EL (cell line): ENCODE measurements around the gene RLIM.
"Not testable (repeated sequence)": the region's sequence is repeated elsewhere in the genome, so short reads cannot be mapped to it uniquely, and the experiment has no call there.

Source experiments
- DNase-seq: peaks from one replicate; pipeline ENCODE4 v3.0.0-alpha.2; 2016

RLIM gene

DNA sequence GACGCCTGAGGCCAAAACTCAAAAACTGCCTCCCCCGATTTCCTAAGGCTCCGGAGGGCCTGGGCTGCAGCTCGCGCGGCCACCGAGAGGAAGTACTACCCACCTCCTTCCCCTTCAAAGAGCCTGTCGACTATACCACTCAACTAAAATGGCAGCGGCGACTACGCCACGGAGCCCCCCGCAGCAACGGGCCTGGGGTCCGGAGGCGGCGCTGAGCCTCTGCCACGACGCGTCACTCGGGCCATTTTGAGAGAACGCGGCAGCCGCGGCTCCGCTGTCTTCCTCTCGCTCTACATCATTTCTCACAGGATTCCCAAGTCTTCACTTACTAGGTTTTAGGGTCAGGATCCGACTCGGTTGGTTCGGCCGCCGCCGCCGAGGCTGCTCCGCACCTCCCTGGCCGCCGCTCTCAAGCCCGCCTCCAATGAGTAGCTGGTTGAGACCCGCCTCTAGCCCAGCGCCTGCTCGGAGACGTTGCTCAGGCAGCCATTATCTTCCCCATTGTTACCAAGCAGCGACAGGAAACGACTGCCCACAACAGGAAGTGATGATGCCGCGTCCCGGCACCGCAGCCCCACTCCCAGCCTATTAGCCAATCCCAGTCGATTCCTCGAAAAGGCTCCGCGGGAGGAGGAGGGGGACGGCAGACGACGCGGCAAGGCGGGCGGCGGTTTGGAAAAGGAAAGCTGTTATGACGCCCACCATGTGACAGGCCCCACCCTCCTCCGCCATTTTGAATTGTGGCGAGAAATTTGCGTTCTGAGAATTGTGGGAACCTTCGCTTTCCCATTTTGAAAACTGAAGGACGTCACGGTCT lies at the start of gene RLIM:
Gene RLIM, minus strand, starts transcription at position 532 of the 817 bp plus-strand sequence. CDS start 18,647 bp downstream, outside the sequence.
- peak; percentile 94 for DNase-seq

GRCh38 chrX:74656079-74656745 lies 41.8 kb upstream of the RLIM start:
- peak; percentile 64 for DNase-seq

DNA sequence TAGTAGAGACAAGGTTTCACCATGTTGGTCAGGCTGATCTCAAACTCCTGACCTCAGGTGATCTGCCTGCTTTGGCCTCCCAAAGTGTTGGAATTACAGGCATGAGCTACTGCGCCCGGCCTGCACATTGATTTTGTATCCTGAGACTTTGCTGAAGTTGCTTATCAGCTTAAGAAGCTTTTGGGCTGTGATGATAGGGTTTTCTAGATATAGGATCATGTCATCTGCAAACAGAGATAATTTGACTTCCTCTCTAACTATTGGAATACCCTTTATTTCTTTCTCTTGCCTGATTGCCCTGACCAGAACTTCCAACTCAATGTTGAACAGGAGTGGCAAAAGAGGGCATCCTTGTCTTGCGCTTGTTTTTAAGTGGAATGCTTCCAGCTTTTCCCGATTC lies 40.5 kb upstream of the RLIM start:
- not testable (repeated sequence) for DNase-seq

GRCh38 chrX:74636749-74637314 lies 22.4 kb upstream of the RLIM start:
- DNase-seq, result no peak

DNA sequence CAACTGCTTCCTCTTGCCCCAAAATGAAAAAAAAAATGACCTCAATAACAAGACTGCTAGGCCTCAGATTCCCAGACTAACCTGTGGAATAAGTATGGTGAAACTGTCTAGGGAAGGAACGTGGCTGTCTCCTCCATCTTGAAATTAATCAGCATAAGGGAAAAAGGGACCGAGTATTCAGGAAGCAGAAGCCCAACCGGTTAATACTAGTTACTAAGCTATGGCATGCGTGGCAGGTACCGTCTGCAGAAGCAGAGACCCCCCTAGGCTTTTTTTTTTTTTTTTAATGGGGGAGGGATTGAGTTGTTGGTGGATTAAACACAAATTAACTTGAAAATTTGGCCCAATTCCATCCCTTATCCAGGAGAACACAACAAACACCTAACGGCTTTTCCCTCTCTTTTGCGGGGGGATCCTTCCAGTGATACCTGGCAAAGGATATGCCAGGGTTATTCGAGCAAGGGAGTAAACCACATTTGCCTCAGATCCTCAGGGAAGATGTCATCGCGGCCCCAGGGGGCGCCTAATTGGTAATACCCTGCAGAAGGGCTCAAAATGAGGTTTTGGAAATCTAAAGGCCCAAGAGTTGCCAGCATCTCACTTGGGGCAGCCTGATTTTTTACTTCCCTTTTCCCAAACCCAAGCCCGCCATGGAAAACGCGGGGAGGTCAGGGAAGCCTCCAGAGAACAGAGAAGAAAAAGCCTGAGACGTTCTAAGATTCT lies 893 bp downstream of the RLIM start:
- DNase-seq, result peak; percentile 34

DNA sequence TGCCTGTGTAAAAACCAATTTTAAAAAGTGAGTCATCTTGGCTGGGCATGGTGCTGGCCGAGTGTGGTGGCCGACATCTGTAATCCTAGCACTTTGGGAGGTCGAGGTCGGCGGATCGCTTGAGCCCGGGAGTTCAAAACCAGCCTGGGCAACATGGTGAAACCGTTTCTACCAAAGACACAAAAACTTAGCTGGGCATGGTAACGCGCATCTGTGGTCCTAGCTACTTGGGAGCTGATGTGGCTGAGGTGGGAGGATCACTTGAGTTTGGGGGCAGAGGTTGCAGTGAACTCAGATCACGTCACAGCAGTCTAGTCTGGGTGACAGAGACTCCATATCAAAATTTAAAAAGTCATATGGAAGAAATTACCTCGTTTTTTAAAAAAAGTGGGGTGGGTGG lies 7.6 kb downstream of the RLIM start:
- DNase-seq, result no peak

DNA sequence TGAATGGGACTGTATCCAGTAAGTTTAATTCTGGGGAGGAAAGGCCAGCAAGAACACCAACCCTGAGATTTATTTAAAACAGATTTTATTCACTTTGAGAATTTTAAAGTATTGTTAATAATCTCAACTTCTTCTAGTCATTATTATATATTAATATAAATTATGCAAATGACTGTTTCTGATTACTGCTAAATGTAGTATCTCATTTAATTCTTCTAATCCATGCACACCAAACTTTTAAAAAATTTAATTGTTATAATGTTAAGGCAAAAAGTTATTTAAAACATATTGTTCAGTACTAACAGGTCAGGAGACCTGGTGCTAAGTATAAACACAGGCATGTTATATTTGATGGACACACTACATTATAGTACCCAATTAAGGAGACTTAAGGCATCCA lies 8.1 kb downstream of the RLIM start:
- DNase-seq, result no peak

- DNase-seq, result no peak
Measured at GRCh38 chrX:74603040-74603439, 11.4 kb downstream of the RLIM start.

GRCh38 chrX:74602142-74602541 lies 12.3 kb downstream of the RLIM start:
- DNase-seq, result no peak

DNA sequence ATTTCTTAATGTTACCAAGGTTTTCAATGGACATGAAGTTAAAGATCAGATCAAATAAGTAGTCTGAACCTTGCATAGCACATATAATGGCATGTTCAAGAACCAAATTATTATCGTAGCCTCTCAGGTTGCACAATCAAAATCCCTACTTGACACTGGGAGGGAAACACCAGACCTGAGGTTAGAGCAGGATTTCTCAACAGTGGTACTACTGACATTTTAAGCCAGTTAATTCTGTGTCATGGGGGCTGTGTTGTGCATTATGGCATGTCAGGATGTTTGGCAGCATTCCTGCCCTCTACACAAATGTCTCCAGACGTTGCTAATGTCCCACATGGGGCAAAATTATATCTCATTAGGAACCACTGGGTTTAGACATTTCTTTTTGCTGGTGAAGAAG lies 20.8 kb downstream of the RLIM start:
- DNase-seq, result no peak

GRCh38 chrX:74585766-74586165 lies 28.7 kb downstream of the RLIM start:
- no peak for DNase-seq

DNA sequence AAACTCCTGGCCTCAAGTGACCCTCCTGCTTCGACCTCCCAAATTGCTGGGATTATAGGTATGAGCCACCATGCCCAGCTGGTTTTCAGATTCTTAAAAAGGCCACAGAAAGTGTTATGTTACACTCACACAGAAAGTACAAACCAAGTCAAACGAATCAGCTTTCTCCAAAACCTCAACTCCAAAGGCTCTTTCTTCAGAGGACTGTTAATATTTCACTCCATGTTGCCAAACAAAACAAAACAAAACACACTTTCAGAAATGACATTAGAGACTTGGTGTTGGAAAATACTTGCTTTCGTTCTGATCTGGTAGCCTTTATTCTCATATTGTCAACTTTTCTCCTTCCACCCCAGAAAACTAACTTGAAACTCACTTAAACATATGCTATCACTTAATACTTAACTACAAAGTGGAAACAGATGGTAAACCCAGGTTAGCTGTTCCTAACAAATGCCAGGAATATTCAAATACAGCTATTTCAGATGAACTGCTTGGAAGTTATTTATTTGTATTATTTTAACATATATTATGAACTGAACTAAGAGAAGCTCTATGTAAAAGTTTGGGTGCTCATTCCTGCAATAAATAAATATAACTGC lies 34.7 kb downstream of the RLIM start:
- DNase-seq, result no peak

DNA sequence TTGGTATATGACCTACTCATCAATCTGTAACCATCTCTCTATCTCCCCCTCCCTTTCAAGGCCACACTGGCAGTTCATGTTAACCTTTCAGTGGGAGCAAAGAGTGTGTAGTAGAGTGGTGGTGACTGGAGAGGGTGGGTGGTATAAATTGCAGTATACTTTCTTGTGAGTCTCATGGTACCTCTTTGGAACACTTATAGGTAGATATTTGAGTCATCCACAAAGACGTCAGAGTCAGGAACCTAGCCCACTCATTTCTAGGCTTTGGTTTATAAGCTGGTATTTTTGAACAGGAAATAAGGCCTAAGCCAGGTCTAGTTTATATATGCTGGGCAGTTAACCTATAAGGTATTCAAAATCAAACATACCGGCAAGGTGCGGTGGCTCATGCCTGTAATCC lies 36.3 kb downstream of the RLIM start:
- DNase-seq, result no peak

GRCh38 chrX:74557378-74557777 lies 57.0 kb downstream of the RLIM start:
- no peak for DNase-seq

DNA sequence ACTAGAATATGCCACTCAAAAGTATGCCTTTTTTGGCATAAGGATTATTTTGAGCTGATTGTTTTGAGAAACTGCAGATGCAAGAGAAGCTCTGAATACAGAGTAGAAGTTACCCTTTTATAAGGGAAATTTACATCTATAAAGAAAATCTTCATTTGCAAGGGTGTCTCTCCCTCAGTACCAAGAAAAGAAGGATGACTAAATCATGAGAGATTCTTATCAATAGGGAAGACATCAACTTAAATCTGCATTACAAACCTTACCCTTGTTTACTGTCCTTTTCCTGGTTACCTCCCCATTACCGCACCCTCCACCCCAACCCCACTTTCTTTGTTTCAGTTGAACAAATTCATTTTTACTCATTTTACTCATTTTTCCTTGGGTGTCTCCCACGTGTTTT lies 62.5 kb downstream of the RLIM start:
- no peak for DNase-seq

DNA sequence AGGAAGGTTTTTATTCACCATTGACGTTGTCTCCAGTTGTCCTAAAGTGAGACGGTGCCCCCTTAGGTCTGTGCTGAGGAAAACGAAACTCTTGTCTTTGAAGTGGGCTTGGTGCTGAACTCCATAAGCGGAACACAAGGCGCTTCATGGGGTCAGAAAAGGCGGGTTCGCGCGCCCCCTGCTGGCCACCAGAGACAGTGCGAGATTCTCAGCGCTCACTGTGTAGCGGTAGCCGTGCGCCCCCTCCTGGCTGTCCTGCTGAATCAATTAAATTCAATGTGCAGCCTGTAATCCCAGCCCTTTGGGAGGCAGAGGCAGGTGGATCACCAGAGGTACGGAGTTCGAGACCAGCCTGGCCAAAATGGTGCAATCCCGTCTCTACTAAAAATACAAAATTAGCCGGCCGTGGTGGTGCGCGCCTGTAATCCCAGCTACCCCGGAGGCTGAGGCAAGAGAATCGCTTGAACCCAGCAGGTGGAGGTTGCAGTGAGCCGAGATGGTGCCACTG lies 64.1 kb downstream of the RLIM start:
- DNase-seq, result peak; percentile 74

DNA sequence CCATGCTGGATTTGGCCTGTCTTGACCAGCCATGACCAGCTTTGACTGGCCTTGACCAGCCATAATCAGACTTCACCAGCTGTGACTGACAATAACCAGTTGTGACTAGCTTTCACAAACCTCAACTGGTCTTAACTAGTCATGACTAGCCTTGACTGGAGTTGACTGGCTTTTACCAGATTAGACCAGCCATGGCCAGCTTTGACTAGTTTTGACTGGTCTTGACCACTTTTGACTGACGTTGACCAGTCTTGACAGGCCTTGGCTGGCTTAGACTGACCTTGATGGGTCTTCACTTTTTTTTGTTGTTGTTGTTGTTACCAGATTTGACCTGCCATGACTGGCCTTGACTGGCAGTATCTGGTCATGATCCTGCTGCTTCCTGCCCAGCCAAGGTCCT lies 67.4 kb downstream of the RLIM start:
- no peak for DNase-seq

DNA sequence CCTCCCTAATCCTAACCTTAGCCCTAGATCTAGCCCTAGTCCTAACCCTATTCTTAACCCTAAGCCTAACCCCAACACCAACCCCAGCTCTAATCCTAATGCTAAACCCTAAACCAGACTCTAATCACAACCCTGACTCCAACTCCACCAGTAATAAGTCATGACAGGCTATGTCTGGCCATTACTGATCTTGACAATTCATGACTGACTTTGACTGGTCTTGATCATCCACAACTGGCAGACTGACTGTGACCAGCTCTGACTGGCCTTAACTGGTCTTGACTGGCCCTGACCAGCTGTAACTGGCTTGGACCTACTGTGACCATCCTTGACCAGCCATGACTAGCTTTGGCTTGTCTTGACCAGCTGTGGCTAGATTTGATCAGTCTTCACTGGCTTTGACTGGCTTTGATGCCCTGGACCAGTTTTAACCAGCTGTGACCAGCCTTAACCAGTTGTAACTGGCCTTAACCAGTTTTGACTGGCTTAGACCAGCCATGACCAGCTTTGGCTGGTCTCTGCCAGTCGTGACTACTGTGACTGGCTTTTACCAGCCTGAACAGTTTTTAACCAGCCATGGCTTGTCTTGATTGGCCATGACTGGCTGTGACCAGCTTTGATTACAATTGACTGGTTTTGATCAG lies 68.4 kb downstream of the RLIM start:
- DNase-seq, result no peak

GRCh38 chrX:74540635-74541249 lies 73.7 kb downstream of the RLIM start:
- no peak for DNase-seq

- peak; percentile 54 for DNase-seq
Measured at GRCh38 chrX:74536832-74537371, 77.5 kb downstream of the RLIM start.

DNA sequence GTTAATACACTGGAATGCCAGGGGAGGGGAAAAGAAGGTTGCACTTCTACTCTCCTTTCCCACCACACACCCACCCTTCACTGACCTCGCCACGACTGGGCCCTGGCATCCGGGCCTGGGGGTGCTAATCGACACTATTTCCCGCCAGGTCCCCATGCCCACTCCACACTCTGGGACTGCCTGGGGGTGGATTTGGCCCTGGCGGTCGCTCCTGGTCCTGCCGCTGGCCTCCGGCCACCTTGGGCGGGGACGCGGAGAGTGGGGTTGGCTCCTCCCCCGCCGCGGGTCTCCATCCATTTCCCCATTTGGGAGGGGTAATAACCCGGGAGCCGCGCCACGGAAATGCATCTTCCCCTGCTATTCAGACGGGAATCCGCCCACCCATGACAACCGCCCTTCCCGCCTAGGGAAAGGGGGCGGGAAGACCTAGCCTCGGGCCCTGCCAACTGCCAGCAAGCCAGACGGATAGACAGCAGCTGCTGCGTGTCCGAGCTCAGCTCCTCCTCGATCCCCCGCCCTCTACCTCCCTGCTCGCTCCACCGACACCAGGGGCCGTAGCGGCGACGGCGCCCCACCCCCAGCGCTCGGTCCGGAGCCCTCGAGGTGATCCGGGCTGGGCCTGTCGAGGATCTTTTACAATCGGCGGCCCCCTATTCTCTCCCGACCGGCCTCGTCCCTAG lies 78.1 kb downstream of the RLIM start:
- DNase-seq, result peak; percentile 93
